IPS-15b (cell line): ENCODE measurements around the gene PRMT1.

Experiments
- H3K27me3 ChIP-seq: one replicate; pipeline ENCODE4 v1.6.1; 2013; ENCODE audit warnings: low read length; ENCODE audit not compliant: control insufficient read depth, insufficient read depth
- H3K36me3 ChIP-seq: one replicate; pipeline ENCODE4 v1.6.1; 2013; ENCODE audit warnings: low read length; ENCODE audit not compliant: control insufficient read depth, insufficient read depth
- H3K4me1 ChIP-seq: one replicate; pipeline ENCODE4 v1.6.1; 2013; ENCODE audit warnings: mild to moderate bottlenecking, low read length; ENCODE audit not compliant: control insufficient read depth, insufficient read depth
- H3K4me3 ChIP-seq: one replicate; pipeline ENCODE4 v1.5.1; 2013; ENCODE audit warnings: low read depth, low read length
- H3K9ac ChIP-seq: one replicate; pipeline ENCODE4 v1.6.1; 2013; ENCODE audit warnings: low read depth, mild to moderate bottlenecking, low read length
- H3K9me3 ChIP-seq: one replicate; pipeline ENCODE4 v1.6.1; 2013; ENCODE audit warnings: mild to moderate bottlenecking, low read length; ENCODE audit not compliant: control insufficient read depth, insufficient read depth

PRMT1 gene

GRCh38 chr19:49678985-49679770, 2.1 kb downstream of the PRMT1 start:
- H3K4me3 ChIP-seq: no peak overlapping the region
- H3K4me1 ChIP-seq: peaks cover 7% of the 10 kb centered on the region
- H3K9me3 ChIP-seq: no peaks in the 10 kb centered on the region
- H3K36me3 ChIP-seq: peaks cover 30% of the 10 kb centered on the region
- H3K27me3 ChIP-seq: no peaks in the 10 kb centered on the region
- no peak overlapping the region for H3K9ac ChIP-seq

GRCh38 chr19:49679771-49680413, 2.8 kb downstream of the PRMT1 start:
- Histone ChIP-seq H3K9ac (no peak overlapping the region), H3K36me3 (peaks cover 34% of the 10 kb centered on the region), H3K4me1 (peaks cover 7% of the 10 kb centered on the region), H3K27me3 (no peaks in the 10 kb centered on the region), H3K9me3 (no peaks in the 10 kb centered on the region), H3K4me3 (peak overlapping the region; percentile 16)

- H3K9ac ChIP-seq: no peak overlapping the region
- H3K4me1 ChIP-seq: peaks cover 7% of the 10 kb centered on the region
- H3K27me3 ChIP-seq: no peaks in the 10 kb centered on the region
- H3K4me3 ChIP-seq: peak overlapping the region; percentile 16
- peaks cover 42% of the 10 kb centered on the region for H3K36me3 ChIP-seq
- no peaks in the 10 kb centered on the region for H3K9me3 ChIP-seq
Observed at GRCh38 chr19:49680421-49681351, 3.6 kb downstream of the PRMT1 start.

- Histone ChIP-seq H3K4me1 (peaks cover 7% of the 10 kb centered on the region), H3K9me3 (no peaks in the 10 kb centered on the region), H3K36me3 (peaks cover 51% of the 10 kb centered on the region), H3K4me3 (no peak overlapping the region), H3K27me3 (no peaks in the 10 kb centered on the region), H3K9ac (no peak overlapping the region)
Observed at GRCh38 chr19:49681830-49682229, 4.8 kb downstream of the PRMT1 start.

- peaks cover 7% of the 10 kb centered on the region for H3K4me1 ChIP-seq
Observed at GRCh38 chr19:49682274-49682673, 5.2 kb downstream of the PRMT1 start.

GRCh38 chr19:49683814-49684250, 6.8 kb downstream of the PRMT1 start:
- H3K27me3 ChIP-seq: no peaks in the 10 kb centered on the region
- H3K4me1 ChIP-seq: peaks cover 7% of the 10 kb centered on the region
- peaks cover 59% of the 10 kb centered on the region for H3K36me3 ChIP-seq
- no peaks in the 10 kb centered on the region for H3K9me3 ChIP-seq
- H3K4me3 ChIP-seq: no peak overlapping the region
- no peak overlapping the region for H3K9ac ChIP-seq

More at GRCh38 chr19:49682274-49682673, 5.2 kb downstream of the PRMT1 start:
- H3K9ac ChIP-seq: no peak overlapping the region
- H3K9me3 ChIP-seq: no peaks in the 10 kb centered on the region
- H3K36me3 ChIP-seq: peaks cover 53% of the 10 kb centered on the region
- no peak overlapping the region for H3K4me3 ChIP-seq
- H3K27me3 ChIP-seq: no peaks in the 10 kb centered on the region

GRCh38 chr19:49684251-49684982, 7.3 kb downstream of the PRMT1 start:
- H3K4me1 ChIP-seq: peaks cover 10% of the 10 kb centered on the region
- H3K36me3 ChIP-seq: peaks cover 59% of the 10 kb centered on the region
- no peaks in the 10 kb centered on the region for H3K9me3 ChIP-seq
- no peak overlapping the region for H3K4me3 ChIP-seq
- no peak overlapping the region for H3K9ac ChIP-seq
- no peaks in the 10 kb centered on the region for H3K27me3 ChIP-seq

- Histone ChIP-seq H3K36me3 (peaks cover 59% of the 10 kb centered on the region), H3K4me3 (no peak overlapping the region), H3K9ac (no peak overlapping the region), H3K27me3 (no peaks in the 10 kb centered on the region), H3K9me3 (no peaks in the 10 kb centered on the region), H3K4me1 (peaks cover 9% of the 10 kb centered on the region)
Observed at GRCh38 chr19:49684983-49685553, 8.0 kb downstream of the PRMT1 start.

- peaks cover 3% of the 10 kb centered on the region for H3K4me1 ChIP-seq
- H3K9ac ChIP-seq: no peak overlapping the region
- H3K36me3 ChIP-seq: peaks cover 58% of the 10 kb centered on the region
- H3K9me3 ChIP-seq: no peaks in the 10 kb centered on the region
- H3K27me3 ChIP-seq: no peaks in the 10 kb centered on the region
- H3K4me3 ChIP-seq: no peak overlapping the region
Observed at GRCh38 chr19:49685845-49686332, 8.8 kb downstream of the PRMT1 start.

GRCh38 chr19:49686503-49687088, 9.5 kb downstream of the PRMT1 start:
- peaks cover 3% of the 10 kb centered on the region for H3K4me1 ChIP-seq
- peaks cover 53% of the 10 kb centered on the region for H3K36me3 ChIP-seq
- H3K9me3 ChIP-seq: no peaks in the 10 kb centered on the region
- H3K27me3 ChIP-seq: no peaks in the 10 kb centered on the region
- no peak overlapping the region for H3K4me3 ChIP-seq
- H3K9ac ChIP-seq: no peak overlapping the region
